ENCODE data around the gene PPP1R1A. TPM values are rescaled to one million over a fixed set of nuclear protein-coding genes. Genes with fewer than 3 reads are reported as not detected.

Gene PPP1R1A
- polyA plus RNA-seq, 1 donor = 17.2 TPM

- Histone ChIP-seq H3K27me3 (ENCODE audit: control insufficient read depth, insufficient read depth, low read length) (peaks cover 32% of the 10 kb centered on the region), H3K27ac (ENCODE audit: low read length) (no peak overlapping the region), H3K4me3 (ENCODE audit: low read length) (no peak overlapping the region), H3K36me3 (ENCODE audit: control insufficient read depth, insufficient read depth, low read length) (no peaks in the 10 kb centered on the region), H3K4me1 (ENCODE audit: control insufficient read depth, insufficient read depth, low read length) (no peaks in the 10 kb centered on the region), H3K9me3 (ENCODE audit: control insufficient read depth, low read depth, low read length) (no peaks in the 10 kb centered on the region)
- no CpG with 5 or more reads among the region's 2 CpGs for WGBS (ENCODE audit: insufficient coverage, low lambda C conversion rate)
- DNase-seq = no peak
These were observed 44.9 kb downstream of the PPP1R1A start for GRCh38 chr12:54543526-54543925.

- no CpG with 5 or more reads among the region's 5 CpGs for WGBS (ENCODE audit: insufficient coverage, low lambda C conversion rate)
- H3K4me1 ChIP-seq (ENCODE audit: control insufficient read depth, insufficient read depth, low read length) = no peaks in the 10 kb centered on the region
- no peak for DNase-seq
- H3K9me3 ChIP-seq (ENCODE audit: control insufficient read depth, low read depth, low read length) = no peaks in the 10 kb centered on the region
- H3K27me3 ChIP-seq (ENCODE audit: control insufficient read depth, insufficient read depth, low read length) = peaks cover 20% of the 10 kb centered on the region
- H3K4me3 ChIP-seq (ENCODE audit: low read length) = no peak overlapping the region
- no peak overlapping the region for H3K27ac ChIP-seq (ENCODE audit: low read length)
- H3K36me3 ChIP-seq (ENCODE audit: control insufficient read depth, insufficient read depth, low read length) = no peaks in the 10 kb centered on the region
These were observed 46.6 kb downstream of the PPP1R1A start for GRCh38 chr12:54541751-54542290.

- Histone ChIP-seq H3K4me1 (ENCODE audit: control insufficient read depth, insufficient read depth, low read length) (no peaks in the 10 kb centered on the region), H3K4me3 (ENCODE audit: low read length) (no peak overlapping the region), H3K27me3 (ENCODE audit: control insufficient read depth, insufficient read depth, low read length) (peaks cover 3% of the 10 kb centered on the region), H3K9me3 (ENCODE audit: control insufficient read depth, low read depth, low read length) (no peaks in the 10 kb centered on the region), H3K36me3 (ENCODE audit: control insufficient read depth, insufficient read depth, low read length) (no peaks in the 10 kb centered on the region), H3K27ac (ENCODE audit: low read length) (no peak overlapping the region)
- 80% methylated on average over 1 of the region's 3 CpGs for WGBS (ENCODE audit: insufficient coverage, low lambda C conversion rate)
- DNase-seq = no peak
These were observed 50.2 kb downstream of the PPP1R1A start for GRCh38 chr12:54538136-54538700.

GRCh38 chr12:54535474-54535873, 53.0 kb downstream of the PPP1R1A start:
- no peak overlapping the region for H3K4me3 ChIP-seq (ENCODE audit: low read length)
- H3K4me1 ChIP-seq (ENCODE audit: control insufficient read depth, insufficient read depth, low read length) = no peaks in the 10 kb centered on the region
- H3K27me3 ChIP-seq (ENCODE audit: control insufficient read depth, insufficient read depth, low read length) = peaks cover 12% of the 10 kb centered on the region
- DNase-seq = no peak
- H3K36me3 ChIP-seq (ENCODE audit: control insufficient read depth, insufficient read depth, low read length) = no peaks in the 10 kb centered on the region
- H3K27ac ChIP-seq (ENCODE audit: low read length) = no peak overlapping the region
- H3K9me3 ChIP-seq (ENCODE audit: control insufficient read depth, low read depth, low read length) = no peaks in the 10 kb centered on the region

- Histone ChIP-seq H3K9me3 (ENCODE audit: control insufficient read depth, low read depth, low read length) (no peaks in the 10 kb centered on the region), H3K4me1 (ENCODE audit: control insufficient read depth, insufficient read depth, low read length) (no peaks in the 10 kb centered on the region), H3K27me3 (ENCODE audit: control insufficient read depth, insufficient read depth, low read length) (peaks cover 12% of the 10 kb centered on the region), H3K4me3 (ENCODE audit: low read length) (no peak overlapping the region), H3K27ac (ENCODE audit: low read length) (no peak overlapping the region), H3K36me3 (ENCODE audit: control insufficient read depth, insufficient read depth, low read length) (no peaks in the 10 kb centered on the region)
- DNase-seq = no peak
- no CpG with 5 or more reads among the region's 4 CpGs for WGBS (ENCODE audit: insufficient coverage, low lambda C conversion rate)
These were observed 58.9 kb downstream of the PPP1R1A start for GRCh38 chr12:54529581-54529980.

Other genes with a start within 250 kb of the PPP1R1A start
- gene GPR84, start 224.2 kb downstream of the PPP1R1A start, polyA plus RNA-seq = 0.16 TPM
- gene ZNF385A, start 203.9 kb downstream of the PPP1R1A start, polyA plus RNA-seq = 4.7 TPM
- gene ITGA5, start 169.4 kb downstream of the PPP1R1A start, polyA plus RNA-seq = 23.9 TPM
- 0.19 TPM for gene GTSF1, start 115.1 kb downstream of the PPP1R1A start, polyA plus RNA-seq
- 11.9 TPM for gene NCKAP1L, start 90.9 kb downstream of the PPP1R1A start, polyA plus RNA-seq
- gene PDE1B, start 39.1 kb downstream of the PPP1R1A start, polyA plus RNA-seq = 6.3 TPM
- not detected for gene LACRT, start 46.2 kb upstream of the PPP1R1A start, polyA plus RNA-seq
- not detected for gene DCD, start 59.7 kb upstream of the PPP1R1A start, polyA plus RNA-seq

All from large intestine (tissue), 3 donors.